OCI-LY7 (cell line): Measurements from ENCODE around the gene SLC25A40. TPM values are rescaled to one million over a fixed set of nuclear protein-coding genes. Genes with fewer than 3 reads are reported as not detected.

ENCODE experiments used
- BruUV-seq: library from RNA; stranded (reverse); fragments of 400-500 nt; replicated peaks from 2 replicates; lab custom pipeline; 2021; lab: Mats Ljungman, UMichigan
- CTCF ChIA-PET: fragments of 300-600 bp; sonication (Branson Sonifier 250); formaldehyde crosslinking; loops from one replicate; lab custom pipeline; 2022; ENCODE audit warnings: antibody characterized with exemption; ENCODE audit not compliant: unreplicated experiment; lab: Charles Lee
- POLR2A ChIA-PET: fragments of 300-600 bp; sonication (Branson Sonifier 250); formaldehyde crosslinking; loops from one replicate; lab custom pipeline; 2022; ENCODE audit warnings: antibody characterized with exemption; lab: Charles Lee
- DNase-seq: peaks from one replicate; pipeline ENCODE4 v3.0.0-alpha.2; 2015; ENCODE audit warnings: low spot score
- H2AFZ ChIP-seq: fragments of 200-600 bp; sonication (generic), shearing (Covaris generic); 2 replicates; pipeline ENCODE4 v1.6.1; 2014; ENCODE audit warnings: mild to moderate bottlenecking, antibody characterized with exemption, low read length, moderate library complexity
- H3K27ac ChIP-seq: fragments of 200-600 bp; sonication (generic); 2 replicates; pipeline ENCODE4 v1.5.1; 2014; ENCODE audit warnings: mixed run types, low read depth, mild to moderate bottlenecking, moderate library complexity, low read length, inconsistent platforms; ENCODE audit not compliant: poor library complexity, severe bottlenecking
- H3K36me3 ChIP-seq: fragments of 200-600 bp; sonication (generic); 2 replicates; pipeline ENCODE4 v1.6.1; 2014; ENCODE audit warnings: mild to moderate bottlenecking, antibody characterized with exemption, low read length, moderate library complexity, mixed read lengths; ENCODE audit not compliant: insufficient read depth
- H3K4me1 ChIP-seq: fragments of 200-600 bp; sonication (generic); 2 replicates; pipeline ENCODE4 v1.5.1; 2014; ENCODE audit warnings: mild to moderate bottlenecking, low read length; ENCODE audit not compliant: insufficient read depth, poor library complexity, severe bottlenecking
- H3K4me2 ChIP-seq: fragments of 200-600 bp; sonication (generic); 2 replicates; pipeline ENCODE4 v1.6.1; 2014; ENCODE audit warnings: mild to moderate bottlenecking, low read length
- H3K4me3 ChIP-seq: fragments of 200-600 bp; sonication (generic); 2 replicates; pipeline ENCODE4 v1.5.1; 2014; ENCODE audit warnings: mild to moderate bottlenecking, low read depth, low read length; ENCODE audit not compliant: poor library complexity, severe bottlenecking
- H3K79me2 ChIP-seq: fragments of 200-600 bp; sonication (generic); 2 replicates; pipeline ENCODE4 v1.6.1; 2016; ENCODE audit warnings: low read depth, mild to moderate bottlenecking, low read length, moderate library complexity, mixed read lengths; ENCODE audit not compliant: insufficient read depth
- H3K9me2 ChIP-seq: fragments of 200-600 bp; sonication (generic); 2 replicates; pipeline ENCODE4 v1.6.1; 2016; ENCODE audit warnings: mild to moderate bottlenecking, low read length, mixed read lengths; ENCODE audit not compliant: insufficient read depth
- H3K9me3 ChIP-seq: fragments of 200-600 bp; sonication (generic); 2 replicates; pipeline ENCODE4 v1.6.1; 2014; ENCODE audit warnings: mild to moderate bottlenecking, mixed run types, low read length, mixed read lengths
- H4K20me1 ChIP-seq: fragments of 200-600 bp; sonication (generic); 2 replicates; pipeline ENCODE4 v1.6.1; 2014; ENCODE audit warnings: mild to moderate bottlenecking, antibody characterized with exemption, low read length, moderate library complexity, mixed read lengths; ENCODE audit not compliant: insufficient read depth
- EZH2phosphoT487 ChIP-seq: fragments of 200-600 bp; sonication (generic); IDR thresholded peaks from 2 replicates; pipeline ENCODE4 v1.6.1; 2018; ENCODE audit warnings: low read depth, borderline replicate concordance, mild to moderate bottlenecking, mixed run types, antibody characterized with exemption, low read length, moderate library complexity, mixed read lengths
- intact Hi-C: fragments of 100-400 bp; cut with micrococcal nuclease; formaldehyde crosslinking; loops from one replicate; pipeline ENCODE4 v1.10.0; 2022; ENCODE audit not compliant: unreplicated experiment
- total RNA-seq, 2 experiments: library from RNA; depleted of rRNA in 1 of 2; stranded (reverse); fragments of >200 nt in 1 of 2; shearing (Covaris generic) in 1 of 2; gene quantifications; 2 replicates each; pipeline ENCODE4 v1.2.3, GENCODE V29; 2014 to 2022
- TF ChIP-seq, protein P1 (sequence below): fragments of 200-600 bp; sonication (generic); conservative IDR thresholded peaks from 2 replicates; pipeline ENCODE4 v1.5.1; 2014; ENCODE audit warnings: mild to moderate bottlenecking, antibody characterized with exemption, low read length, moderate library complexity, mixed read lengths

The SLC25A40 gene
- total RNA-seq, 2 experiments from 2014 or later = 21.0 to 53.6 TPM

- Histone ChIP-seq H4K20me1 (no peaks in the 10 kb centered on the region), H3K4me3 (no peak overlapping the region), H3K9me2 (no peaks in the 10 kb centered on the region), H3K9me3 (no peaks in the 10 kb centered on the region), H3K36me3 (no peaks in the 10 kb centered on the region), H3K4me1 (no peaks in the 10 kb centered on the region), H3K27ac (no peak overlapping the region), H3K4me2 (no peak overlapping the region), H2AFZ (no peak overlapping the region), H3K79me2 (no peaks in the 10 kb centered on the region)
- intact Hi-C loops = loop anchor here (1.0 to 5.0 kb wide), 4 partner anchors 89 to 313 kb away; no protein-coding TSS in a partner anchor
- TF ChIP-seq, protein P1, sequence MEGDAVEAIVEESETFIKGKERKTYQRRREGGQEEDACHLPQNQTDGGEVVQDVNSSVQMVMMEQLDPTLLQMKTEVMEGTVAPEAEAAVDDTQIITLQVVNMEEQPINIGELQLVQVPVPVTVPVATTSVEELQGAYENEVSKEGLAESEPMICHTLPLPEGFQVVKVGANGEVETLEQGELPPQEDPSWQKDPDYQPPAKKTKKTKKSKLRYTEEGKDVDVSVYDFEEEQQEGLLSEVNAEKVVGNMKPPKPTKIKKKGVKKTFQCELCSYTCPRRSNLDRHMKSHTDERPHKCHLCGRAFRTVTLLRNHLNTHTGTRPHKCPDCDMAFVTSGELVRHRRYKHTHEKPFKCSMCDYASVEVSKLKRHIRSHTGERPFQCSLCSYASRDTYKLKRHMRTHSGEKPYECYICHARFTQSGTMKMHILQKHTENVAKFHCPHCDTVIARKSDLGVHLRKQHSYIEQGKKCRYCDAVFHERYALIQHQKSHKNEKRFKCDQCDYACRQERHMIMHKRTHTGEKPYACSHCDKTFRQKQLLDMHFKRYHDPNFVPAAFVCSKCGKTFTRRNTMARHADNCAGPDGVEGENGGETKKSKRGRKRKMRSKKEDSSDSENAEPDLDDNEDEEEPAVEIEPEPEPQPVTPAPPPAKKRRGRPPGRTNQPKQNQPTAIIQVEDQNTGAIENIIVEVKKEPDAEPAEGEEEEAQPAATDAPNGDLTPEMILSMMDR = peak; percentile 84
- TF ChIP-seq EZH2phosphoT487 = no peak
- DNase-seq = peak; percentile 66
- POLR2A ChIA-PET = no interaction called here
- CTCF ChIA-PET = no interaction called here
- no TSS peak for BruUV-seq
Observed at GRCh38 chr7:87797798-87798403, 78.3 kb downstream of the SLC25A40 start.

GRCh38 chr7:87797395-87797794 is 78.8 kb downstream of the SLC25A40 start:
- POLR2A ChIA-PET = no interaction called here
- Histone ChIP-seq H4K20me1 (no peaks in the 10 kb centered on the region), H3K9me2 (no peaks in the 10 kb centered on the region), H3K27ac (no peak overlapping the region), H3K79me2 (no peaks in the 10 kb centered on the region), H2AFZ (no peak overlapping the region), H3K4me2 (no peak overlapping the region), H3K4me1 (no peaks in the 10 kb centered on the region), H3K36me3 (no peaks in the 10 kb centered on the region), H3K9me3 (no peaks in the 10 kb centered on the region), H3K4me3 (no peak overlapping the region)
- CTCF ChIA-PET = no interaction called here
- no TSS peak for BruUV-seq
- DNase-seq = no peak
- intact Hi-C loops = loop anchor here (1.0 to 5.0 kb wide), 3 partner anchors 90 to 290 kb away; no protein-coding TSS in a partner anchor
- TF ChIP-seq, protein P1 = no peak
- no peak for TF ChIP-seq EZH2phosphoT487

GRCh38 chr7:87785368-87785995 is 90.7 kb downstream of the SLC25A40 start:
- TF ChIP-seq, protein P1 = no peak
- no peak for TF ChIP-seq EZH2phosphoT487
- no TSS peak for BruUV-seq
- H3K9me3 ChIP-seq = no peaks in the 10 kb centered on the region
- no peaks in the 10 kb centered on the region for H4K20me1 ChIP-seq
- ChIA-PET POLR2A (no interaction called here), CTCF (no interaction called here)
- no peaks in the 10 kb centered on the region for H3K4me1 ChIP-seq
- H3K9me2 ChIP-seq = no peaks in the 10 kb centered on the region
- no peak overlapping the region for H3K4me3 ChIP-seq
- no peak for DNase-seq
- no peak overlapping the region for H3K27ac ChIP-seq
- no peak overlapping the region for H2AFZ ChIP-seq
- H3K79me2 ChIP-seq = no peaks in the 10 kb centered on the region
- intact Hi-C loops = no loop called here
- H3K4me2 ChIP-seq = no peak overlapping the region
- no peaks in the 10 kb centered on the region for H3K36me3 ChIP-seq
